ENCODE measurements around the gene CYP4B1.

DNA sequence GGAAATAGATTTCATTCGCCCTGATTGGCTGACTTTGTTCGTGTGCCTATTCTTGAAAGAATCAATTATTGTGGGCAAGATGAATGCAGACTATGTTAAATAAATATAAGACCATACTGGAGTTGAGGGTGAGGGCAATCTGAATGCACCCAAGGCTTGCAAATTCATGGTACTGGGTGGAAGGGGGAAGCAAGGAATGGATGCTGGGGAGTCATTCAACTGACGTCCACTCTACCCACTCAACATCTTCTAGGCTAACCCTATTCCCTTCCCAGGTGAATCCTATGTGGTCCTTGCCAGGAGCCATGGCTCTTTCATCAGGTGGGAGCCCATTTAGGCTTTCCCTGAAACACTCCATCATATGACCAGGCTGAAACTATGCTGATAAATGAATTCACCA lies 5.7 kb upstream of the CYP4B1 start:
- TF ChIP-seq, protein P1, sequence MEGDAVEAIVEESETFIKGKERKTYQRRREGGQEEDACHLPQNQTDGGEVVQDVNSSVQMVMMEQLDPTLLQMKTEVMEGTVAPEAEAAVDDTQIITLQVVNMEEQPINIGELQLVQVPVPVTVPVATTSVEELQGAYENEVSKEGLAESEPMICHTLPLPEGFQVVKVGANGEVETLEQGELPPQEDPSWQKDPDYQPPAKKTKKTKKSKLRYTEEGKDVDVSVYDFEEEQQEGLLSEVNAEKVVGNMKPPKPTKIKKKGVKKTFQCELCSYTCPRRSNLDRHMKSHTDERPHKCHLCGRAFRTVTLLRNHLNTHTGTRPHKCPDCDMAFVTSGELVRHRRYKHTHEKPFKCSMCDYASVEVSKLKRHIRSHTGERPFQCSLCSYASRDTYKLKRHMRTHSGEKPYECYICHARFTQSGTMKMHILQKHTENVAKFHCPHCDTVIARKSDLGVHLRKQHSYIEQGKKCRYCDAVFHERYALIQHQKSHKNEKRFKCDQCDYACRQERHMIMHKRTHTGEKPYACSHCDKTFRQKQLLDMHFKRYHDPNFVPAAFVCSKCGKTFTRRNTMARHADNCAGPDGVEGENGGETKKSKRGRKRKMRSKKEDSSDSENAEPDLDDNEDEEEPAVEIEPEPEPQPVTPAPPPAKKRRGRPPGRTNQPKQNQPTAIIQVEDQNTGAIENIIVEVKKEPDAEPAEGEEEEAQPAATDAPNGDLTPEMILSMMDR (IDR thresholded peaks at IDR 0.05): no peak
- TF ChIP-seq POLR2A (IDR thresholded peaks at IDR 0.05): no peak

Measured in body of pancreas (tissue), 4 donors.